ENCODE results near the gene GPATCH8.
"Not testable (repeated sequence)": the region's sequence is repeated elsewhere in the genome, so short reads cannot be mapped to it uniquely, and the experiment has no call there.

GPATCH8 gene

DNA sequence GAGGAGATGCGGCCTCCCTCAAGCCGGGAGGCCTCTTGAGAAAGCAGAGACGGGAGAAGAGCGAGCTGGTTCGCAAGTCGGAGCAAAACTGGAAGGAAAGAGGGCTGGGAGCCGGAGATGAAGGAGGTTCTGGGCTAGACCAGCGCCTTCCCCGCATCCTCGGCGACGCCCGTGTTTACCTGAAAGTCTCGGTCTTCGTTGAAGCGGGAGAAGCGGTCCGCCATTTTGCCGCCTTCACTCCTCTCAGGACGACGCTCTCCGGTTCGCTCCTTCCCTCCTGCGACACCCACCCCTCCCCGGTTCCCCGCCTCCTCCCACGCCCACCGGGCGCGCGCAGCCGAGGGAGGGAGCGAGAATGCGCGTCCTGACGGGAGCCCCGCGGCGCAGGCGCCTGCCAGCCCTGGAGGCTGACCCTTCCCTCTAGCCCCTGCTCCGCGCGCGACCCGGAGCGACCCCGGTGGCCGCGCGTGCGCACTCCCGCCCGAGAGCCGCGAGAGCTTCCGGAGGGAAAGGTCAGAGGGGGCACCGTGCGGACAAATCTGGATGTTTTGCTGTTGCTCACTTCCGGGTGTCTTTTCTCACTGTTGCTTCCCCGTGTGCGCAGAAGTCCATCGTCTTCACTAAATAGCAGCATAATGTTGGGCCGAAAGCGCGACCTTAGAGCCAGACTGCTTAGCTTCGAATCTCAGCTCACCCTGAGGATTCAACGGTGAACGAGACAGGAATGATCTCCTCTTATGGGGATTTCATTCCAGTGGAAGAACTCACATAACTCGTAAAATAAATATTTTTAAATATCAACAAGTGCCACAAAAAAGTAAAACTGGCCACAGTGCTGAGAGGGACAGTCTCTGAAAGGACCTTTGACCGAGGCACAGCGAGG lies at the start of gene GPATCH8:
Gene GPATCH8, minus strand, starts transcription at position 260 of the 883 bp plus-strand sequence. Its CDS starts 36 bp downstream, at position 224.
- peak; percentile 96 to 98 (median 97) for DNase-seq

DNA sequence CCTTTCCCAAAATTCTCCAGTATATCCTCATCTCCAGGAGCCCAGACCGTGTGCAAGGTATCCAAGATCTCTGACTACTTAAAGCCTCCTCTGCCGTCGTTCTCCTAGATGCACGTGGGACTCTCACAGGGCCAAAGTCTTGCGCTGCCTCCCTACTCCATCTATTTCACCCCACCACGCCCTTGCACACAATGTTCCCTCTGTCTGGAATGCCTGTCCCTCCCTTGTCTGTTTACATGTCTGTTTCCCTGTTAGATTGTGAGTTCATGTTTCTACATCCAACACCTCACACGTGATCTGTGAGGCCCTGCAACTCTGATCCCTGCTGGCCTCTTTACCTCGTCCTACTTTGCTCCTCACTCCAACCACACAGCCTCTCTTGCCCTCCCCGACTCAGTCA lies 49.2 kb upstream of the GPATCH8 start:
- DNase-seq: no peak

- DNase-seq: peak; percentile 51 to 61 (median 55)
Measured at GRCh38 chr17:44549686-44550085, 46.5 kb upstream of the GPATCH8 start.

- DNase-seq: peak; percentile 52 to 64 (median 57)
Measured at GRCh38 chr17:44548376-44549230, 45.4 kb upstream of the GPATCH8 start.

DNA sequence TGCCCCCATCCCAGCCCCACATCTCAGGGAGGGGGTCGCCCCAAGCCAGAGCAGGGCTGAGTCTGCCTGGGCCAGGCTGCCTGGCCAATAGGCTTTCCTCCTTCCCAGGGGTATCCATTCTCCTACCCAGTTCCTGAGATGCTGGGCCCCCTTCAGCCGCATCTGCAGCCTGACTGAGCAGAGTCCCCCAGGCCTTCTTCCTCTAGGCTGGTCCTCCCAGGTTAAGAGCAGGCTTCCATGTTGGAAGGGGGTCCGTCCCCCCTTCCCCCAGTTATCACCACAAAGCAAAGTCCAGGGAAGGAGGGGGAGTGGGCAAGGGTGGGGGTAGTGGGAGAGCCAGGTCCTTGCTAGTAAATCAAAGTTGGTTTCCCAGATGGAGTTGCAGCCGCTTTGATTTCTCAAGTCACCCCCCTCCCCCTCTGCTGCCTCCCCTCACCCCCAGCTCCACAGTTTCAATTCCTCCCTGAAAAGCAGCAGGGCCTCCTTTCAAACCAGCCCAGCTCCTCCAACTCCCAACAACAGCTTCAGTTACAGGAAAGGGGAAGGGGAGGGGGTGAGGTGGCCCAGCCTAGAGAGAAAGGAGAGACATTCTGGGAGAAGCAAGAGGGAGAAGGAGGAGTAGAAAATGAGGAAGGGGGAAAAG lies 44.5 kb upstream of the GPATCH8 start:
- DNase-seq: peak in 2 of 3 donors; percentile 46 to 51

DNA sequence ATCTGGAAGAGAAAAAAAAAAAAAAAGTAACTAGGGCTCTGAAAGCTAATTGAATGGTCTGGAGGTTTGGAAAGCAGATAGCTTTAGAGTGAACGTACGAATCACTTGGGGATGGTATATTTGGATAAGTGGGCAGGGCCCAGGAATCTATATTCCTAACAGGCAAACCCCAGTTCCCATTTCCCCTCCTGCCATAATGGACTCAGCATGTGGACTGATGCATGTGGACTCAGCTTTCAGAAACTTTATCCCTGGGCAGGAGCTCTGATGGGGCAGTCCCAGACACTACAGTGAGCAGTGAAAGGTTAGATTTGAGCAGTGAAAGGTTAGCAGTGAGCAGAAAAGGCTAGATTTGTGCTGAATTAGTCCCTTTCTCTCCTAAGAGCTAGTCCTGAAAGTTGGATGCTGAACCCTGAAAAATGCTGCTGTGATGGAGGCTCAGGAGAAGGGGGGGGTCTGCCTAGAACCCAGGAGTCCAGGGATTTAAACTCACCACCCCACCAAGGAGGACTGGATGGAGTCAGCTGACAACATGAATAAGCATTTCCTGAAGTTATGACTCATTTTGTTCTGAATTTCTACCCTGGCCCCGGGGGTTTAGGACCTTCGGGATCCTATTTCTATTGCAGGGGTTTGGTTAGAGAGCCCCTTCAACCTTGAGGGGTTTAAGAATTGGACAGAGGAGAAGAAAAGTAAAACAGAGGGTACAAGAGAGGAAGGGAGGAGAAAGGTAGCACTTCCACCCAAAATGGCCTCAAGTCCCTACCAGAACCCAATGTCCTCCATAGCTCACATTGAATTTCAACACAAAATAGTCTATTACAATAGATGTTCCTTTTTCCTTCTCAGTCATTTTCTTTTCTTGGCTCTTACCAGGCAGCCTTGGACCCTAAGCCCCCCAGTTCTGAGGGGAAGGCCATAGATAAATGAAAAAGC lies 43.7 kb upstream of the GPATCH8 start:
- DNase-seq: peak; percentile 54 to 65 (median 65)

- DNase-seq: no peak
Measured at GRCh38 chr17:44543905-44544523, 40.8 kb upstream of the GPATCH8 start.

DNA sequence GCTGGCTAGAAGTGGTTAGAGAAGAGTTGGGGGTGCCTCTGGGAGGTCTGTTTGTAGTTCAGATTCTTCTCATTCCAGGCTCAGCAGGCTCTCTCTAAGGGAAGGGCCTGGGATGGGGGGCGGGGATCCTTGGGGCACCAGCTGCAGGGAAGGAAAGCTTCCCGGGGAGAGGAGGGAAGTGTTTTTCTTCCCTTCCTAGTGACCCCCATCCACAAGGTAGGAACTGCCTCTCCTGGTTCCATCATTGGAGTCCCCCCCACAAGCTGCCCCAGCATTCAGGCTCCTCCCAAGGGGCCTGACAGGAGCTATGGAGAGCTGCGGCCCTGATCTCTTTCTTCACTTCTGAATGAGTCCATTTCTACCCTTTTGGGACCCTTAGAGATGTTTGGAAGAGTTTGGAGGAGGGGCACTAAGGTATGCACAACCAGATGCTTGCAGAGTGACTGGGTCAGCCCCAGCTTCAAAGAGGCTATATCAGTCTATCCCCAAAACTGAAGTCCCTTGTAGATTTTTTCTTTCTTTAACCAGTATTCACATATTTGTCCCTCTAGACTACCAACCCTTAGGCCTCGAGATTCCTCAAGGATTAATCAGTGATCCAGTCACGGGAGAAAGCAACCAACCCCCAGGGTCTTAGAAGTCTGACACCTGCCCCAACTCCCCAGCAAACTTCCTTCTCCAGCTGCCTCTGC lies 40.2 kb upstream of the GPATCH8 start:
- DNase-seq: no peak

GRCh38 chr17:44541884-44542581 lies 38.8 kb upstream of the GPATCH8 start:
- DNase-seq: no peak

DNA sequence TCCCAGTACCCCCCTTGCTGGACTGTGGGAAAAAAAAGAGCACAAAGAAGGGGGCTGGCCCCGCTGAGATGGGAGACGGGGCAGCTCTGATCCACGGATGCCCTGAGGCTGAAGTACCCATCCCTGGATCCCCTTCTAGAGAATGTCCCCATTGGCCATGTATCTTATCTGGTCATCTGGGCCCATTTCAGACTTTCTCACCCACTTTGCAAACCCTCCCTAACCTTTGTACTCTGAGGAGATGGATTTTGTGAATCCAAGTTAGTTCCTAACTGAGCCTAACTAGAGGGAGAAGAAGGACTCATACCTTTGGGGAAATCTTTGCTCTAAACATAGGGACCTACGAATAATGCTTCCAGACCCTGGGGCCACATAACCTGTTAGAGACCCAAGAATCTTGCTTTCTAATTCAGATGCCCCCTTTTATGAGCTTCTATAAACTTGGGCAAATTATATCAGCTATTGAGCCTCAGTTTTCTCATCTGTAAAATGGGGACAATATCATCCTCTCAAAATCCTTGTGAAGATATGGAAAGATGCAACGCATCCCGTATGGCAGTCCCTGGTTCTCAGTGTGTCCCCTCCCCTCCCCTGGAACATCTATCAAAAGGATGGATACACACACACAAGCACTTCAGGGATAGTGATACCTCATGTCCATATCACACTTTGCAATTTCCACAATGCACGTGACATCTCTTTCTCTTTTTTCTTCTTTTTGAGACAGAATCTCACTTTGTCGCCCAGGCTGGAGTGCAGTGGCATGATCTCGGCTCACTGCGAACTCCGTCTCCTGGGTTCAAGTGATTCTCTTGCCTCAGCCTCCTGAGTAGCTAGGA lies 37.3 kb upstream of the GPATCH8 start:
- no peak for DNase-seq

GRCh38 chr17:44539673-44540072 lies 36.5 kb upstream of the GPATCH8 start:
- DNase-seq: no peak

DNA sequence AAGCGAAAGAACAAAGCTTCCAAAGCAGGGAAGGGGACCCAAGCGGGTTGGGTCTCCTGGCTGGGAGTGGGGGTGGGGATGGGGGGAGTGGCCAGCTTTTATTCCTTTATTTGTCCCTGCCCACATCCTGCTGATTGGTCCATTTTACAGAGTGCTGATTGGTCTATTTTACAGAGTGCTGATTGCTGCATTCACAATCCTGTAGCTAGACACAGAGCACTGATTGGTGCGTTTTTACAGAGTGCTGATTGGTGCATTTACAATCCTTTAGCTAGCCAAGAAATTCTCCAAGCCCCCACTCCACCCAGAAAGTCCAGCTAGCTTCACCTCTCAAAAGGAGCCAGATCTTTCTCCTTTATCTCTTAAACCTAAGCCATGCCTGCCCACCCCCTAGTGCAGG lies 34.7 kb upstream of the GPATCH8 start:
- DNase-seq: not testable (repeated sequence)

DNA sequence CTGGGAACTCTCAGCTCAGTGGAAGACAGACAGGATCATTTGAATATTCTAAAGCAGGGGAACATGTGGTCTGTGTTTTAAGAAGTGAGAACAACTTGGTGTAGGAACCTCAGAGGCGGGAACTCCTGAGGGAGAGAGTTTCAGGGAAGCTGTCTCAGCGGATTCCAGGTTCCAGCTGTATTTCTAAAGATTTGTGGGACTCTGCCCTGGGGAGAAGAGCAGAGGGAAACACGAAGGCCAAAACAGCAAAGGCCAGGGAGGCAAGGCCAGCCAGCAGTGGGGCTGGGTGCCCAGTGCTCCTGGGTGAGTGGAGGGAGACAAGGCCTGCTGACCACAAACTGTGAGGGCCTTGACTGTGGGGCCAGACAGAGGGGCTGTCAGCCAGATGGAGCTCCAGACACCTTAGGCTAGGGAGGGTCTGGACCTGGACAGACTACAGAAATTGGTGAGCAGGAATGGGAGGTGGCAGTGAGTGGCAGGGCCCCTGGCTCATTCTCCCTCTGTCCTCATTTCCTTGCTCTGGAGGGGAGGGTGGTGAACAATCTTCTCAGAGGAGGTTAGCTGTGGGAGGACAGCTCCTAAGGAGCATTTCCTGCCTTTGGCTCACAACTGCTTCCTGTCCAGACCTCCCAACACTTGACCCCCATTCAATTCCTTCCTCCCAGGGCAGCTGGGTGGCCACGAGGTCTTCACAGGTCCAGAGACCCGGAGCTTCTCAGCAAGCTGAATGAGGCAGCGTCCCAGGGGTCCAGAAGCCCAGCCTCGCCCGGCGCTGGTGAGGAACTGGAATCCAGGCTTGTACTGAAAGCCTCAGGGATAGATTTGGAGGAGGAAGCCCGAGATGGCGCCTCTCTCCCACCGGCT lies 33.1 kb upstream of the GPATCH8 start:
- peak; percentile 50 to 62 (median 55) for DNase-seq

GRCh38 chr17:44533533-44534246 lies 30.5 kb upstream of the GPATCH8 start:
- peak; percentile 89 to 95 (median 94) for DNase-seq

DNA sequence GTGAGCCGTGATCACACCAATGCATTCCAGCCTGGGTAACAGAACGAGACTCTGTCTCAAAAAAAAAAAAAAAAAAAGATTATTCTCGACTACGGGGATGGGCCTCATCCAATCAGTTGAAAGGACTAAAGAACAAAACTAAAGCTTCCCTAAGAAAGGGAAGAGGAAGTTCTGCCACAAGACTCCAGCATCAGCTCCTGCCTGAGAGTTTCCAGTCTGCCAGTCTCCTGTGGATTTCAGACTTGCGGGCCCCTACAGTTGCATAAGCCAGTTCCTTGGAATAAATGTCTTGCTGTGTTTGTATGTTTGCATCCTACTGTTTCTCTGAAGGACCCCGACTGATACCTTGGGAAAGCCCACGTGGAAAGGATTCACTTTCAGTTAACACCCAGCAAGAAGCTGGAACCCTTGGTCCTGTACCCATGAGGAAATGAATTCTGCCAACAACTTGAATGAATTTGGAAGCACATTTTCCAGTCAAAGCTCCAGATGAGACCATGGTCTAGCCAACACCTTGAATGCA lies 27.8 kb upstream of the GPATCH8 start:
- DNase-seq: peak; percentile 52 to 61 (median 58)

DNA sequence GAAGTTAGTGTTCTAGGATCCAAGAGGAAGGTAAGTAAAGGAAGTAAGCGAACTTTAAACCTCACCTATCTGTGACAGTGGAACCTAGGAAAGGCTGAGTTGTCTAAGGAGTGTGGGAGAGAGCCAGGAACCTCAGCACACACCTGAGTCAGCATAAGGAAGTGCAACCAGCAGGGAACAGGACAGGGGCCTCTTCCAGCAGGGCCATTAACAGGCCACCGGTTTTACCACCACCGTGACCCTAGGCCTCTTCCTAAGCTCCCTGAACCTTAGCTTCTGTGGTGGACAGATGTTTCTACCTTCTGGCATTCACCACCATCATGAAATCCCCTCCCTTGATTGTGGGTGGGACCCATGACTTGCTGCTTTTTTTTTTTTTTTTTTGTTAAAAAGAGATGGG lies 26.7 kb upstream of the GPATCH8 start:
- no peak for DNase-seq

DNA sequence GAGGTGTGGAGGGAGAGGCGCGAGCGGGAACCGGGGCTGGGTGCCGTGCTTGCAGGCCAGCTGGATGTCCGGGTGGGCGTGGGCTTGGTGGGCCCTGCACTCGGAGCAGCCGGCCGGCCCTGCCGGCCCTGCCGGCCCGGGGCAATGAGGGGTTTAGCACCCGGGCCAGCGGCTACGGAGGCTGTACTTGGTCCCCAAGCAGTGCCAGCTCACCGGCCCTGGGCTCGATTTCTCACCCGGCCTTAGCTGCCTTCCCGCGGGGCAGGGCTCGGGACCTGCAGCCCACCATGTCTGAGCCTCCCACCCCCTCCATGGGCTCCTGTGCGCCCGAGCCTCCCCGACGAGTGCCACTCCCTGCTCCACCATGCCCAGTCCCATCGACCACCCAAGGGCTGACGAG lies 24.7 kb upstream of the GPATCH8 start:
- no peak for DNase-seq

Data from suppressor macrophage treated with lipopolysaccharide for 1 hour (primary cell).